Amygdala (tissue), 56 donors: Measurements from ENCODE around the gene F2R.
"Not testable (repeated sequence)": the region's sequence is repeated elsewhere in the genome, so short reads cannot be mapped to it uniquely, and the experiment has no call there.

Source experiments
- DNase-seq, 56 donors: peaks; one replicate each; lab custom pipeline; 2025; lab: John Stamatoyannopoulos, UW

F2R gene

DNA sequence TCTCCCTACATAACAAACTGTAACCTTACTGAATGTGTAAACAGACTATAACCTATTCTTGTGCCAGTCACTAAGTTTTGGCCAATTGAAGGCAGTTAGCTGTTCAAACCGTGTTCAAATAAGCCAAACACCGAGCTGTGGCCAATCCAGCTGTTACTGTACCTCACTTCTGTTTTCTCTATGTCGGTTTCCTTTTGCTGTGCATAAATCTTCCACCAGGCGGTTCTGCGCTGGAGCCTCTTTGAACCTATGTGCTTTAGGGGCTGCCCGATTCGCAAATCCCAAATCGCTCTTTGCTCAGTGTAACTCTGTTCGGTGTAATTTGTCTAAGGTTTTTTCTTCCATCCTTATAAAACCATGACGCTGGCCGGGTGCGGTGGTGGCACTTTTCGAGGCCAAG lies 31.8 kb downstream of the F2R start:
- DNase-seq = no peak

DNA sequence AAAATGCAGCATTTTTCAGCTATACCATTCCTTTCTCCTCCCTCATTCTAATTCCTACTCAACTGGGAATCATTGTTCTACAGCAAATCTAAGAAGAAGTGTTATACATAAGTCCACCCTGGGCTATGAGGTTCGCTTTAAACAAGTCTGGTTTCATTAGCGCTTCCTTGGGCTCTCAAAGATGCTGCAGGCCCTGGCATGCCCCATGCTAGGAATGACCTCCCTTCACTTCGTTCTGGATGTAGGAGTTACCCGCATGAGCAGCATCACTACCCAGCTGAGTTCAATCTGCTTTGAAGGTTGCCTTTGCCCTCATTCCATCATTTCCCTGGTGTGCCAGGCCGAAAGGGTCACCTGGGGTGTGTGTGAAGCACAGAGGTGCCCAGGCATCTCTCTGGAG lies 35.4 kb downstream of the F2R start:
- DNase-seq = no peak

DNA sequence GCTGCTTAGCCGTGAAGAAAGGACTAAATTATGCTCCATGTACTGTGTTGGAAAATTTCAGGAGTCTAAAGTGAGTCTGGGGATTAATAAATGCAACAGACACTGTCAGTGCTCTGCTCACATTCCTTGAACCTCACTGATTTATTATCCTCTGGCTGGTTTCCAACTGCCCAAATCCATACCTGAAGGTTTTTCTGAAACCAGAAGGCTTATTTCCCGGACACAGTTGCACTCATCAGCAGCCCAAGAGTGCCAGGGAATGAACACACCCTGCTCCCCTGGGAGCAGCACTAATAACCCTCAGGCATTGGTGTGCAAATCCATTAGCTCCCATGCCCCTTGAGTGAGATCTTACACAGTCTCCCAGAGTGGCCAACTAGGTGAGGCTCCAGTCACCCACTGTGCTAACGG lies 38.7 kb downstream of the F2R start:
- DNase-seq = no peak

- no peak for DNase-seq
Measured at GRCh38 chr5:76755779-76756637, 40.1 kb downstream of the F2R start.

GRCh38 chr5:76757049-76757448 lies 41.1 kb downstream of the F2R start:
- no peak for DNase-seq

GRCh38 chr5:76761118-76761517 lies 45.2 kb downstream of the F2R start:
- DNase-seq = not testable (repeated sequence)

DNA sequence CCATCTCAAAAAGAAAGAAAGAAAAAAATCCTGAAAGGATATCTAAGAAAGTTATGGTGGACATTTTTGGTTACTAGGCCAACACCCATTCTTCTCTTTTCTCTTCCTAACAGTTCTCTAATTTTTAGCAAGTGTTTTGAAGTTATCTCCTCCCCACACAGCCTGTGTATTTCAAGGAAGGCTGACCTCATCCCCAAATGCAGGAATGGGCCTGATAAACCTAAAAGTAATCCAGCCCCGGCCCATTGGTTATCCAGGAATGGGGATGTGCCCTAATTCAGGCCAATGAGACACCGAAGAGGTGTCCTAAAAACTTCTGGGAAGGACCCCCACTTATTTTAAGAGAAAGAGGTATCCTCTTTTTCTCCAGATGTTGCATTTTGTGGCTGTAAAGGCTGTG lies 46.6 kb downstream of the F2R start:
- no peak for DNase-seq

DNA sequence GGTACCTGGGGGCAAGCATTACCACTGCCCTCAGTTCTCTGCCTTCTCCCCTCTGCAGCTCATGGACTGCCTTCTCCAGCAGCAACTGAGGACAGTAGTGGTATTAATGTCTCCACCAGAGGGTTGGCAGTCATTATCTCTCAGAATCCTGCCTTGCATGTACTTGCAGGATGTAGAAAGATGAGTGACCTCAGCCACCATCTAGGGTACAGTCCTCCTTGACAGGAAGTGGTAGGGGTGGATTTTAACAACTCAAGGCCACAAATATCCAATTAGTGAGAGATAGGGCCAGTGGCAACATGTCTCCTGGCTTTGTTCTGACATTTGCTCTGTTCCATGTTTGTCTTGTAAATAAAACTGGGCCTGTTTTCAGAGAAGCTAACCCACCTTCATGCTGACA lies 47.2 kb downstream of the F2R start:
- no peak for DNase-seq

DNA sequence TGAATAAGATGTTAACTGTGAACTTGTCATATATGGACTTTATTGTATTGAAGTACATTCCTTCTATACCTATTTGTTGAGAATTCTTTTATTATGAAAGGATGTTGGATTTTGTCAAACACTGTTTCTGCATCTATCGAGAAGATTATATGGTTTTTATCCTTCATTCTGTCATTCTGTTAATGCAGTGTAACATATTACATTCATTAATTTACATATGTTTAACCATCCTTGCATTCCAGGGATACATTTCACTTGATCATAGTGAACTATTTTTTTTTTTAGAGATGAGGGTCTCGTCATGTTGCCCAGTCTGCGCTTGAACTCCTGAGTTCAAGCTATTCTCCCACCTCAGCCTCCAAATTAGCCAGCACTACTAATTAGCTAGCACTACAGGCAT lies 48.4 kb downstream of the F2R start:
- no peak for DNase-seq

DNA sequence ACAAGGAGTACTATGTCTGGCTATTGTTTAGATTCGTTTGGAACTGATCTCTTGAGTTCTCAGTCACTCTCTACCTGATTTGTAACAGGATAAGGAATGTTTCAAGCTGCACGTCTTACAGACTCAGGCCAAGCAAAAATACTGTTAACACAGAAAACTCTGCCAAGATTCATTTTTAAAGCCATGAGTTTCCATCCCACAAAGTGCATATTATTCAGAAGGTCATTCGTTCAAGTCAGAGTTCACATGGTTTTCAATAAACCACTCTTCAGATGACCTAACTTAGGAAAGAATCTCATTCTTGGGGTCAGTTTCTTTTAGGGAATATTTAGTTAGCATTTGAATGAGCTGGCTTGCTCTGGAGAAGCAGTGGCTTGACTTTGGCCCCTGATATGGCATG lies 49.3 kb downstream of the F2R start:
- no peak for DNase-seq

- no peak for DNase-seq
Measured at GRCh38 chr5:76766746-76767145, 50.8 kb downstream of the F2R start.

DNA sequence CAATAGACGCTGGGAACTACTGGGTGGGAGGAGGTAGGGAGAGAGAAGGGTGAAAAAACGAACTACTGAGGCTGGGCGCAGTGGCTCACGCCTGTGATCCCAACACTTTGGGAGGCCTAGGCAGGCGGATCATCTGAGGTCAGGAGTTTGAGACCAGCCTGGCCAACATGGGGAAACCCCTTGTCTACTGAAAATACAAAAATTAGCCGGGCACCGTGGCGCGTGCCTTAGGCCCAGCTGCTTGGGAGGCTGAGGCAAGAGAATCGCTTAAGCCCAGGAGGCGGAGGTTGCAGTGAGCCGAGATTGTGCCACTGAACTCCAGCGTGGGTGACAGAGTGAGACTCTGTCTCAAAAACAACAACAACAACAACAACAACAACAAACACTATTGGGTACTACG lies 55.1 kb downstream of the F2R start:
- DNase-seq = not testable (repeated sequence)

- no peak for DNase-seq
Measured at GRCh38 chr5:76771705-76772405, 55.9 kb downstream of the F2R start.

DNA sequence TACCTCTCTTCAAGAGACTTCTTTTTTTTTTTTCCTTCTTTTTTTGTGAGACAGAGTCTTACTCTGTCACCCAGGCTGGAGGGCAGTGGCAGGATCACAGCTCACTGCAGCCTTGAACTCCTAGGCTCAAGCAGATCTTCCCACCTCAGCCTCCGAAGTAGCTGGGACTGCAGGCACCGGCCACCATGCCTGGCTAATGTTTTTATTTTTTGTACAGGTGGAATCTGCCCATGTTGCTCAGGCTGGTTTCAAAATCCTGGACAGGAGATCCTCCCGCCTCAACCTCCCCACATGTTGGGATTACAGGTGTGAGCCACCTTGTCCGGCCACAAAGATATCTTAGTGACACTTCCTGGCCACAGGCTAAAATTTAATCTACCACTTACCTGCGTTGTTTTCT lies 60.0 kb downstream of the F2R start:
- DNase-seq = no peak

DNA sequence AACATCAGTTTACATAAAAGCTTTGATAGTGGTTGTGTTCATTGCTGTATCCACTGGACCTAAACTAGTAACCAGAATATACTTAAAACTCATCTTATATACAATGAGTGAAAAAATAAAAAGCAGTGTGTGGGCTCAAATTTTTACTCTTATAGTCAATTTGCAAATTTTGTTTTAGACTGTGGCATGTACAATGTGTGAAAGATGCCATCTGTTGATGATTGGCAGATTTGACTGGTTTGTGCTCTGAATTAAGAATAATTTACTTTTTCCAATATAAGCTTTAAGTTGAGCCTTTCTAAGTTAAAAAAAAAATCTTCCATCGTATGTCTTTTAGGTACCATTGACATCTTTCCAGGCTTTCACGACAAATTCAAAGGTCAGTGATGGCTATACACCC lies 60.5 kb downstream of the F2R start:
- no peak for DNase-seq

- DNase-seq = not testable (repeated sequence)
Measured at GRCh38 chr5:76780616-76781015, 64.7 kb downstream of the F2R start.

GRCh38 chr5:76781775-76782174 lies 65.8 kb downstream of the F2R start:
- no peak for DNase-seq

DNA sequence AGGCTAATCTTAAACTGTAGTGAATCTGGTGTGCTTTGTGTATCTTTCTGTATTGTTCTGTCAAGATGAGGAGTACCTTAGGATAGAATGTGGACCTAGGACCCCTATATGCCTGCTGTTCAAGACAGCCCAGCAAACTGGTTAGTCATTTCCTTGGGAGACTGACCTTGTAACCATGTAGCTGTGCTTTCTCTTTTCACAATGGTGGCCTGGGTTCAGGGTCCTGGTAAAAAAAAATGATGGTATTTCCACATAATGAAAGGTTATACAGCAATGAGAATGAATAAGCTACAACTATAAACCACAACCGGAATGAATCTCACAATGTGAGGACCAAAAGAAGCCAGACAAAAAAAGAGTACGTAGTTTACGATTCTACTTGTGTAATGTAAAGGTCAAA lies 66.5 kb downstream of the F2R start:
- DNase-seq = no peak
